DMS153 (cell line): ENCODE results near the gene CGNL1.

Source experiments
- DNase-seq: peaks from one replicate; lab custom pipeline; 2025; lab: John Stamatoyannopoulos, UW

Gene CGNL1

GRCh38 chr15:57575363-57575762 lies 199.1 kb downstream of the CGNL1 start:
- DNase-seq = no peak

GRCh38 chr15:57578288-57578900 lies 202.1 kb downstream of the CGNL1 start:
- DNase-seq = no peak

GRCh38 chr15:57580428-57580827 lies 204.1 kb downstream of the CGNL1 start:
- DNase-seq = no peak

- no peak for DNase-seq
These were observed 204.6 kb downstream of the CGNL1 start for GRCh38 chr15:57580866-57581265.

GRCh38 chr15:57582090-57582489 lies 205.8 kb downstream of the CGNL1 start:
- DNase-seq = no peak

- DNase-seq = no peak
These were observed 207.0 kb downstream of the CGNL1 start for GRCh38 chr15:57583282-57583681.

- no peak for DNase-seq
These were observed 207.4 kb downstream of the CGNL1 start for GRCh38 chr15:57583720-57584119.

- no peak for DNase-seq
These were observed 210.5 kb downstream of the CGNL1 start for GRCh38 chr15:57586661-57587424.

- no peak for DNase-seq
These were observed 213.0 kb downstream of the CGNL1 start for GRCh38 chr15:57589281-57589680.

- no peak for DNase-seq
These were observed 213.4 kb downstream of the CGNL1 start for GRCh38 chr15:57589754-57590153.

GRCh38 chr15:57591237-57591821 lies 215.0 kb downstream of the CGNL1 start:
- DNase-seq = no peak

GRCh38 chr15:57591822-57592367 lies 215.6 kb downstream of the CGNL1 start, which contains the start of gene MYZAP:
Gene MYZAP, plus strand, starts transcription at chr15:57591904. Its CDS starts 131 bp downstream, at chr15:57592035.
- DNase-seq = no peak

GRCh38 chr15:57592426-57592825 lies 216.1 kb downstream of the CGNL1 start:
- no peak for DNase-seq

- DNase-seq = no peak
These were observed 216.6 kb downstream of the CGNL1 start for GRCh38 chr15:57592836-57593420.

- DNase-seq = no peak
These were observed 218.2 kb downstream of the CGNL1 start for GRCh38 chr15:57594479-57594878.

GRCh38 chr15:57595011-57595866 lies 218.9 kb downstream of the CGNL1 start:
- peak; percentile 40 for DNase-seq

GRCh38 chr15:57596301-57596855 lies 220.1 kb downstream of the CGNL1 start:
- DNase-seq = no peak

GRCh38 chr15:57596978-57597377 lies 220.7 kb downstream of the CGNL1 start:
- no peak for DNase-seq

GRCh38 chr15:57597431-57597830 lies 221.1 kb downstream of the CGNL1 start:
- no peak for DNase-seq

GRCh38 chr15:57598346-57598745 lies 222.0 kb downstream of the CGNL1 start:
- no peak for DNase-seq

GRCh38 chr15:57599296-57599810 lies 223.0 kb downstream of the CGNL1 start:
- no peak for DNase-seq
